Mucosa of descending colon (tissue), 3 donors: ENCODE data around the gene PCDH19. TPM values are rescaled to one million over a fixed set of nuclear protein-coding genes. Genes with fewer than 3 reads are reported as not detected.

Experiments
- ATAC-seq: fragments of 200-7000 bp; cut with Tn5 transposase; one replicate; pipeline ENCODE4 v1.9.1; 2020; ENCODE audit warnings: mild to moderate bottlenecking, moderate library complexity
- DNase-seq, 3 donors: peaks; one replicate each; pipeline ENCODE4 v3.0.0-alpha.2; 2020
- H3K36me3 ChIP-seq: fragments of 200-600 bp; one replicate; pipeline ENCODE4 v1.8.0; 2021; ENCODE audit warnings: low read depth, mild to moderate bottlenecking
- H3K4me1 ChIP-seq: fragments of 200-600 bp; one replicate; pipeline ENCODE4 v1.8.0; 2021; ENCODE audit warnings: low read depth, mild to moderate bottlenecking
- H3K4me3 ChIP-seq: fragments of 200-600 bp; one replicate; pipeline ENCODE4 v1.8.0; 2021; ENCODE audit warnings: mild to moderate bottlenecking
- H3K9me3 ChIP-seq: fragments of 200-600 bp; one replicate; pipeline ENCODE4 v1.8.0; 2021; ENCODE audit warnings: mild to moderate bottlenecking
- CTCF ChIP-seq: fragments of 200-600 bp; IDR thresholded peaks from one replicate; pipeline ENCODE4 v1.8.0; 2022; ENCODE audit warnings: antibody characterized with exemption, mild to moderate bottlenecking
- intact Hi-C, 2 donors: fragments of 100-400 bp; cut with DNase I in 1 of 2; cut with micrococcal nuclease in 1 of 2; formaldehyde crosslinking; loops; one replicate each; pipeline versions ENCODE4 v1.11.0 to v1.11.1; 2022; cut with DNase I, micrococcal nuclease
- total RNA-seq, 3 donors: library from RNA; stranded (reverse); fragmentation: NEBNext Ultra II Directional in 2 of 3; extraction: Animal tissue kit (Norgen Biotek cat#: 25700) in 2 of 3; gene quantifications; one replicate each; pipeline versions ENCODE4 v1.2.1 to v1.2.4, GENCODE V29; 2021 to 2023
- donor health status: DM: no; HTN: no; CAD: no; lungs with moderate emphysema.
- donor health status: DM: no; HTN: no; CAD: no.
- donor health status: DM: no; HTN: yes; CAD: no.

PCDH19 gene
- total RNA-seq, 3 donors from 2014 or later = 1.0 to 2.0 (median 1.7) TPM

- ATAC-seq = no peak
- Histone ChIP-seq H3K4me1 (no peaks in the 10 kb centered on the region), H3K36me3 (no peaks in the 10 kb centered on the region), H3K9me3 (no peaks in the 10 kb centered on the region), H3K4me3 (no peak overlapping the region)
- TF ChIP-seq CTCF = no peak
- intact Hi-C loops = no loop called here
- no peak for DNase-seq
These were observed 51.3 kb downstream of the PCDH19 start for GRCh38 chrX:100358766-100359165.

- TF ChIP-seq CTCF = no peak
- H3K9me3 ChIP-seq = no peaks in the 10 kb centered on the region
- ATAC-seq (no peak), DNase-seq (no peak)
- no peak overlapping the region for H3K4me3 ChIP-seq
- no peaks in the 10 kb centered on the region for H3K4me1 ChIP-seq
- intact Hi-C loops = no loop called here
- H3K36me3 ChIP-seq = no peaks in the 10 kb centered on the region
These were observed 53.6 kb downstream of the PCDH19 start for GRCh38 chrX:100356351-100356896.

- no peak for ATAC-seq
- intact Hi-C loops = no loop called here
- no peak for DNase-seq
- Histone ChIP-seq H3K4me3 (no peak overlapping the region), H3K36me3 (no peaks in the 10 kb centered on the region), H3K4me1 (no peaks in the 10 kb centered on the region), H3K9me3 (no peaks in the 10 kb centered on the region)
- TF ChIP-seq CTCF = no peak
These were observed 54.4 kb downstream of the PCDH19 start for GRCh38 chrX:100355680-100356079.

GRCh38 chrX:100353326-100353725 lies 56.7 kb downstream of the PCDH19 start:
- Histone ChIP-seq H3K36me3 (no peaks in the 10 kb centered on the region), H3K4me1 (no peaks in the 10 kb centered on the region), H3K9me3 (no peaks in the 10 kb centered on the region), H3K4me3 (no peak overlapping the region)
- intact Hi-C loops = no loop called here
- no peak for TF ChIP-seq CTCF
- ATAC-seq (no peak), DNase-seq (no peak)

GRCh38 chrX:100350704-100351489 lies 59.2 kb downstream of the PCDH19 start:
- no peak for ATAC-seq
- DNase-seq = no peak
- H3K4me1 ChIP-seq = no peaks in the 10 kb centered on the region
- no peak for TF ChIP-seq CTCF
- no peaks in the 10 kb centered on the region for H3K36me3 ChIP-seq
- H3K9me3 ChIP-seq = no peaks in the 10 kb centered on the region
- H3K4me3 ChIP-seq = no peak overlapping the region
- intact Hi-C loops = no loop called here
